Tibial nerve (tissue), 4 donors: ENCODE measurements around the gene MGST2. TPM values are rescaled to one million over a fixed set of nuclear protein-coding genes. Genes with fewer than 3 reads are reported as not detected.
"Not testable (repeated sequence)": the region's sequence is repeated elsewhere in the genome, so short reads cannot be mapped to it uniquely, and the experiment has no call there.

Source experiments
- DNase-seq, 2 donors: peaks; one replicate each; pipeline ENCODE4 v3.0.0-alpha.2; 2019; ENCODE audit warnings: low spot score in 2 of 2
- H3K27ac ChIP-seq, 4 donors: fragments of 200-600 bp; sonication (generic) in 3 of 4; one replicate each; pipeline ENCODE4 v1.5.1; 2017 to 2019; ENCODE audit warnings: mild to moderate bottlenecking in 1 of 4
- H3K27me3 ChIP-seq, 2 donors: fragments of 200-600 bp; sonication (generic) in 1 of 2; one replicate each; pipeline versions ENCODE4 v1.5.1 to v1.6.0; 2017 to 2019
- H3K36me3 ChIP-seq, 3 donors: fragments of 200-600 bp; sonication (generic); one replicate each; pipeline ENCODE4 v1.5.1; 2018 to 2019
- H3K4me1 ChIP-seq, 4 donors: fragments of 200-600 bp; sonication (generic) in 3 of 4; one replicate each; pipeline ENCODE4 v1.5.1; 2017 to 2019
- H3K4me3 ChIP-seq, 4 donors: fragments of 200-600 bp; sonication (generic) in 3 of 4; one replicate each; pipeline ENCODE4 v1.5.1; 2017 to 2019; ENCODE audit warnings: mild to moderate bottlenecking in 1 of 4, moderate library complexity in 1 of 4
- H3K9me3 ChIP-seq, 4 donors: fragments of 200-600 bp; sonication (generic) in 3 of 4; one replicate each; pipeline ENCODE4 v1.5.1; 2017 to 2019
- EP300 ChIP-seq, 2 donors: sonication (generic); formaldehyde crosslinking; IDR thresholded peaks; one replicate each; pipeline ENCODE4 v1.6.1; 2017; ENCODE audit warnings: antibody characterized with exemption in 2 of 2, mild to moderate bottlenecking in 1 of 2
- POLR2A ChIP-seq, 2 donors: fragments of 450-650 bp; IDR thresholded peaks; one replicate each; pipeline ENCODE4 v1.6.1; 2017; ENCODE audit warnings: antibody characterized with exemption in 2 of 2, mild to moderate bottlenecking in 2 of 2, moderate library complexity in 2 of 2
- WGBS, 2 donors: methylation state at CpG; one replicate each; pipeline ENCODE4 v1.1.5; 2018; 5-methylcytosine and 5-hydroxymethylcytosine counted together
- total RNA-seq, 4 donors: library from RNA; depleted of rRNA; stranded (reverse); fragments of >200 nt; gene quantifications; one replicate each; pipeline ENCODE4 v1.1.0, GENCODE V29; 2016
- TF ChIP-seq, protein P1 (sequence below), 5 experiments: fragments of 200-600 bp in 3 of 5; fragments of 450-650 bp in 2 of 5; sonication (generic) in 3 of 5; IDR thresholded peaks; one replicate each; pipeline ENCODE4 v1.5.1; 2016 to 2019; ENCODE audit warnings: antibody characterized with exemption in 5 of 5, mild to moderate bottlenecking in 3 of 5, moderate library complexity in 2 of 5

The MGST2 gene
- total RNA-seq, 4 donors from 2014 or later, result 12.2 to 27.3 (median 26.8) TPM

DNA sequence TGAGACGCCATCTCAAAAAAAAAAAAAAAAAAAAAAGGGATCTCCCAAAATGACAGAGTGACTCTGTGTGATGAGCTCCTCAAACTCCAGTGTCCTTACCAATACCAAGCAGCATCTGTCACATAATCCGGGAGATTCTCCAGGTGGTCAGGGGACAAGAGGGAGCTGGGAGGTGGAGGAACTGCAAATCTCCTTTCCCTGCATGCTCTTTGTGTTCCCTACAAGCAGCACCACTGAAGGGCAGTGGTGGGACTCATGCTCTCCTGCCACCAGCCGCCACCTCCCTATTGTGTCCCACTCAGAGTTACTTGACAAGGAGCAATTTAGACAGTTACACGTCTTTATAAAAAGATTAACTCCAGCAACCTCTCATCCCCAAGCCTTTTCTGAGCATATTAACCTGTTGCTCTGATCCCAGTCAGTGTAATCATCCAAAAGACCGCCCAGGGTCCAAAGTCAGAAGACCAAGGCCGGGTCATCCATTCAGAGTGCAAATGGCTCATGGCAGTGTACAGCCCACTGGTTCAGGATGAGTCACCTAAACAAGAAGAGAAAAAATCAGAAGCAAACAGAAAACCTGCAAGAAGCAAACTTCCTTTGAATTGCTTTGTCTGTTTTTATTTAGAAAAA, 23.6 kb downstream of the MGST2 start:
- no peak overlapping the region for H3K27ac ChIP-seq
- no peak for DNase-seq
- no peaks in the 10 kb centered on the region for H3K9me3 ChIP-seq
- WGBS, 2 donors, result 80% methylated on average over 6 of the region's 6 CpGs
- no peaks in the 10 kb centered on the region for H3K27me3 ChIP-seq
- peaks cover 0 to 5% (median 0%) of the 10 kb centered on the region in 4 donors for H3K4me1 ChIP-seq
- H3K4me3 ChIP-seq, result no peak overlapping the region
- TF ChIP-seq POLR2A (IDR thresholded peaks at IDR 0.05) (no peak), EP300 (IDR thresholded peaks at IDR 0.05) (no peak)
- TF ChIP-seq, protein P1, sequence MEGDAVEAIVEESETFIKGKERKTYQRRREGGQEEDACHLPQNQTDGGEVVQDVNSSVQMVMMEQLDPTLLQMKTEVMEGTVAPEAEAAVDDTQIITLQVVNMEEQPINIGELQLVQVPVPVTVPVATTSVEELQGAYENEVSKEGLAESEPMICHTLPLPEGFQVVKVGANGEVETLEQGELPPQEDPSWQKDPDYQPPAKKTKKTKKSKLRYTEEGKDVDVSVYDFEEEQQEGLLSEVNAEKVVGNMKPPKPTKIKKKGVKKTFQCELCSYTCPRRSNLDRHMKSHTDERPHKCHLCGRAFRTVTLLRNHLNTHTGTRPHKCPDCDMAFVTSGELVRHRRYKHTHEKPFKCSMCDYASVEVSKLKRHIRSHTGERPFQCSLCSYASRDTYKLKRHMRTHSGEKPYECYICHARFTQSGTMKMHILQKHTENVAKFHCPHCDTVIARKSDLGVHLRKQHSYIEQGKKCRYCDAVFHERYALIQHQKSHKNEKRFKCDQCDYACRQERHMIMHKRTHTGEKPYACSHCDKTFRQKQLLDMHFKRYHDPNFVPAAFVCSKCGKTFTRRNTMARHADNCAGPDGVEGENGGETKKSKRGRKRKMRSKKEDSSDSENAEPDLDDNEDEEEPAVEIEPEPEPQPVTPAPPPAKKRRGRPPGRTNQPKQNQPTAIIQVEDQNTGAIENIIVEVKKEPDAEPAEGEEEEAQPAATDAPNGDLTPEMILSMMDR (IDR thresholded peaks at IDR 0.05), result no peak
- H3K36me3 ChIP-seq, result peaks cover 0 to 9% (median 0%) of the 10 kb centered on the region in 3 donors

DNA sequence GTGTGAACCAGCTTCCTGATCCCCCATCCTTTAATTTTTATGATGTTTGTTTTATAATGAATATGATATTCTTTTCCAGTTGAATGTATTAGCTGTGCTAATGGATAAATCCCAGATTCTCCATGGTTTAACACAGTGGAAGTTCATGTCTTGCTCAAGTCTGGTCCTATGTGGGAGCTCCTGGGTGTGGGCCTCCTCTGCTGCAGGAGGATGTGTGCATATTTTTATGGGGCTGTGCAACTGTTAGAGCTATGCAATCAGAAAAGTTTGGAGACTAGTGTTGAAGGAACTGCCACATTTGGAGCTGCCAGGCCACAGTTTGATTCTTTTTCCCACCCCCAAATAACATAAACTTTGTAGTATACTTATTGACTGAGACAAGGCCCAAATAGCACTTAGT, 24.8 kb downstream of the MGST2 start:
- peaks cover 0 to 7% (median 0%) of the 10 kb centered on the region in 3 donors for H3K36me3 ChIP-seq
- H3K9me3 ChIP-seq, result no peaks in the 10 kb centered on the region
- H3K27me3 ChIP-seq, result no peaks in the 10 kb centered on the region
- H3K27ac ChIP-seq, result no peak overlapping the region
- no peak overlapping the region for H3K4me3 ChIP-seq
- H3K4me1 ChIP-seq, result peaks cover 0 to 5% (median 0%) of the 10 kb centered on the region in 4 donors
- no peak for TF ChIP-seq POLR2A (IDR thresholded peaks at IDR 0.05)
- TF ChIP-seq EP300 (IDR thresholded peaks at IDR 0.05), result no peak
- TF ChIP-seq, protein P1 (IDR thresholded peaks at IDR 0.05), result no peak
- DNase-seq, result no peak

GRCh38 chr4:139692309-139693012, 26.8 kb downstream of the MGST2 start:
- Histone ChIP-seq H3K27ac (no peak overlapping the region), H3K4me1 (peaks cover 0 to 5% (median 0%) of the 10 kb centered on the region in 4 donors), H3K27me3 (no peaks in the 10 kb centered on the region), H3K36me3 (peaks cover 0 to 26% (median 0%) of the 10 kb centered on the region in 3 donors), H3K4me3 (no peak overlapping the region), H3K9me3 (peaks cover 0 to 9% (median 0%) of the 10 kb centered on the region in 4 donors)
- 61 to 63% methylated on average over 4 of the region's 4 CpGs for WGBS, 2 donors
- TF ChIP-seq, protein P1 (IDR thresholded peaks at IDR 0.05), result no peak
- no peak for TF ChIP-seq POLR2A (IDR thresholded peaks at IDR 0.05)
- no peak for TF ChIP-seq EP300 (IDR thresholded peaks at IDR 0.05)
- no peak for DNase-seq

DNA sequence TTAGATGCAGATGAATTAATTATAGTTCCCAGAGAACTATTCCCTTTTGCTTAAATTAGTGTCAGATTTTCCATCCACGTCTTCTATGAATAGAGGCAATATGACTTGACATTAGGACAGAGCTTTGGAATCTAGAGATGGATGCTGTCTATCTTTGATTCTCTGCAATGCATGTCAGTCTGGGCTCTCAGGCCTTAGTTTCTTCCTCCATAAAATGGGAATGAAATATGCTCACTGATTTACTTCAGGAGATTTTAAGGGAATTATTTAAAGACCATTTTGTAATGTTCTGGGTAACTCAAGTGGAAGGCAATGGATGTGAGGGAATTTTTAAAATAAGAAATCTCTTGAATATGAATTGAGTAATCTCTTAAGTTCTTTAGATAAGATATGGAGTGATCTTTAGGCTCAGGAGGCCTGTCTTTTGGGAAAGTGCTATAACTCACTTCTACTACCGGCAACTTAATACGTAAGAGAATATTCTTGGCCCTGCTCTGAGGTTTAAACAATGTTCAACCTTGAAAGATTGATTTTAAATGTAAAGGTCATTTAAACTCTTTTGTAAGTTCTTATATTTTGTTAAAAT, 29.0 kb downstream of the MGST2 start:
- Histone ChIP-seq H3K27ac (no peak overlapping the region), H3K27me3 (no peaks in the 10 kb centered on the region), H3K4me1 (peaks cover 0 to 5% (median 0%) of the 10 kb centered on the region in 4 donors), H3K9me3 (peaks cover 0 to 10% (median 0%) of the 10 kb centered on the region in 4 donors), H3K4me3 (no peak overlapping the region), H3K36me3 (peaks cover 0 to 26% (median 0%) of the 10 kb centered on the region in 3 donors)
- WGBS, 2 donors, result 87 to 89% methylated on average over 3 of the region's 3 CpGs
- DNase-seq, result no peak
- no peak for TF ChIP-seq EP300 (IDR thresholded peaks at IDR 0.05)
- TF ChIP-seq, protein P1 (IDR thresholded peaks at IDR 0.05), result no peak
- TF ChIP-seq POLR2A (IDR thresholded peaks at IDR 0.05), result no peak

DNA sequence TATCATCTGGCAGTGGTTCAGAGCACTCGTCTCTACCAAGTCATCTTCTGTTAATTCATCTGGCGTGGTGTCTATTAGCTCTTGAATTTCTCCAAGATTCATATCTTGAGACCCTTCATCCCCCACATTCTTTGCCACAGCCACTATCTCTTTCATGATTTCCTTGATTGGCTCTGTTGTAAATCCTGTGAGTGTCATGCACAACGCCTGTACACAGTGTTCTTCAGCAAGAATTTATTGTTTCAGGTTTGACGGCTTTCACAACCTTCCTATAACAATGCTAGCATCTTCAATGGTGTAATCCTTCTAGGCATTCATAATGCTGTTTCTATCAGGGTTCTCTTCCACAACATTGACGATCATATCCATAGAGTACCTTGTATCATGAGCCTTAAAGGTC, 30.9 kb downstream of the MGST2 start:
- no peak overlapping the region for H3K4me3 ChIP-seq
- WGBS, 2 donors, result 94 to 97% methylated on average over 5 of the region's 5 CpGs
- no peak for TF ChIP-seq POLR2A (IDR thresholded peaks at IDR 0.05)
- TF ChIP-seq, protein P1 (IDR thresholded peaks at IDR 0.05), result no peak
- TF ChIP-seq EP300 (IDR thresholded peaks at IDR 0.05), result no peak

GRCh38 chr4:139698167-139698925, 32.7 kb downstream of the MGST2 start:
- Histone ChIP-seq H3K9me3 (peaks cover 0 to 10% (median 0%) of the 10 kb centered on the region in 4 donors), H3K36me3 (peaks cover 0 to 27% (median 0%) of the 10 kb centered on the region in 3 donors)
- H3K27ac ChIP-seq, H3K27me3 ChIP-seq, H3K4me3 ChIP-seq, H3K4me1 ChIP-seq, DNase-seq: not testable (repeated sequence)
- 92 to 98% methylated on average over 12 to 18 of the region's 25 CpGs for WGBS, 2 donors

More for the DNA sequence above, 30.9 kb downstream of the MGST2 start:
- no peak overlapping the region for H3K27ac ChIP-seq
- H3K9me3 ChIP-seq, result peaks cover 0 to 10% (median 0%) of the 10 kb centered on the region in 4 donors
- peaks cover 0 to 26% (median 0%) of the 10 kb centered on the region in 3 donors for H3K36me3 ChIP-seq
- DNase-seq, result no peak
- H3K27me3 ChIP-seq, result no peaks in the 10 kb centered on the region
- peaks cover 0 to 5% (median 0%) of the 10 kb centered on the region in 4 donors for H3K4me1 ChIP-seq
